ENCODE data around the gene FREM2.

FREM2 gene

GRCh38 chr13:38898481-38898880 lies 211.6 kb downstream of the FREM2 start:
- DNase-seq (ENCODE audit: low read depth) = no peak

- no peak for DNase-seq (ENCODE audit: low read depth)
Measured at GRCh38 chr13:38899571-38899970, 212.7 kb downstream of the FREM2 start.

GRCh38 chr13:38900188-38900587 lies 213.3 kb downstream of the FREM2 start:
- no peak for DNase-seq (ENCODE audit: low read depth)

- DNase-seq (ENCODE audit: low read depth) = no peak
Measured at GRCh38 chr13:38902551-38902950, 215.7 kb downstream of the FREM2 start.

GRCh38 chr13:38905081-38905480 lies 218.2 kb downstream of the FREM2 start:
- no peak for DNase-seq (ENCODE audit: low read depth)

GRCh38 chr13:38905861-38906260 lies 219.0 kb downstream of the FREM2 start:
- no peak for DNase-seq (ENCODE audit: low read depth)

GRCh38 chr13:38908574-38908973 lies 221.7 kb downstream of the FREM2 start:
- DNase-seq (ENCODE audit: low read depth) = no peak

GRCh38 chr13:38914070-38914469 lies 227.2 kb downstream of the FREM2 start:
- DNase-seq (ENCODE audit: low read depth) = no peak

GRCh38 chr13:38921081-38921480 lies 234.2 kb downstream of the FREM2 start:
- no peak for DNase-seq (ENCODE audit: low read depth)

- DNase-seq (ENCODE audit: low read depth) = no peak
Measured at GRCh38 chr13:38922170-38922569, 235.3 kb downstream of the FREM2 start.

- DNase-seq (ENCODE audit: low read depth) = no peak
Measured at GRCh38 chr13:38933786-38934185, 246.9 kb downstream of the FREM2 start.

Measured in fibroblast of gingiva (primary cell).